HG02623 (cell line): Measurements from ENCODE around the gene CREBBP.

Experiments
- ATAC-seq: cut with Tn5 transposase; IDR thresholded peaks from one replicate; pipeline ENCODE4 v1.9.1; 2021; ENCODE audit warnings: moderate library complexity; ENCODE audit not compliant: unreplicated experiment

The CREBBP gene

DNA sequence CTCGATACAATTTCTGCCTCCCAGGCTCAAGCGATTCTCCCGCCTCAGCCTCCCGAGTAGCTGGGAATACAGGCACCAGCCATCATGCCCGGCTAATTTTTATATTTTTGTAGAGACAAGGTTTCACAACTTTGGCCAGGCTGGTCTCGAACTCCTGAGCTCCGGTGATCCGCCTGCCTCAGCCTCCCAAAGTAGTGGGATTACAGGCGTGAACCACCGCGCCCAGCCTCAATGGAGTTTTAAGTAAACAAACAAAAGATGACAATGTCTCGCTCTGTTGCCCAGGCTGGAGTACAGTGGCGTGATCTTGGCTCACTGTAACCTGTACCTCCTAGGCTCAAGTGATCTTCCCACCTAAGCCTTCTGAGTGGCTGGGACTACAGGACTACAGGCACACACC is 110.6 kb downstream of the CREBBP start:
- ATAC-seq, result no peak

- ATAC-seq, result no peak
These were observed 111.5 kb downstream of the CREBBP start for GRCh38 chr16:3769013-3769412.

DNA sequence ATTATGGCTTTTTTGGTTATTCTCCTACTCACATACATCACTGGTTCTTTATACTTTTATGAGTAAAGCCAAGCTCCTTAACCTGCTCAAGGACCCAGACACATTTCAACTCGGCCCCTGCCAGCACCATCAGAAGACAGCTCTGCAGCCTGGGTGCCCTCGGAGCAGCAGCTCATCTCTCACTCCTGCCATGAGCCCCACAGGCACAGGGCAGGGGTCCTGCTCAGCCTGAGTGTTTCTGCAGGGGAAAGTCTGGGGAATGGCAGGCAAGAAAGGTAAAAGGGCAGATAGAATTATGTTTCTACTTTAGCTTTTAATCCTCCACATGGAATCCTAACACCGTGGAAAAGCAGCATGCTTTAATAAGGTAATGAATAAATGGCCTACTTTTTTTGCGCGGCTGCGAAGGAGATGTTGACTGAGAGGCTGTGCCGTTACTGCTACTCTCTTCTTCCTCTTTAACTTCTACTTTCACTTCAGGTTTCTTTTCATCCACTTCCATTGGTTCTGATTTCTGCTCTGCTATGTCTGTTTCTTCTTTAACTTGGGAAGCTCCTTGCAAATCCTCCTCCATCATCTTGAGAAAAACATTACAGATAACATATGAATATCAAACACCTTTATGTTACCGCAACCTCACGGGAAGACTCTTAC is 113.1 kb downstream of the CREBBP start:
- no peak for ATAC-seq

DNA sequence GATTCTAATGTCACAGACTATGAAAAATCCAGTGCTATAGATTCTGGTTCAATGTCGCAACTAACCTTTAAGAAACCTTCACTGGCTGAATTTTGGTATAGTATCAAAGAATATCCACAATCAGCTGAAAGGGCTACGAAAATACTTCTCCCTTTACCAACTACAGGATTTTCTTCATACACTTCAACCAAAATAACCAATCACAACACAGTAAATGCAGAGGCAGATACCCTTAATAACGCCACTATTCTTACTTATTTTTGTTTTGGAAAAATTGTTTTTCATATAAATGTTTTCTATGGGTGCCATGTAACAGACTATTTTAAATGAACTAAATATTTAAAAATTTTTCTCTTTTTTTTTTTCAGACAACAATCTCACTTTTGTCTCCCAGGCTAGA is 114.3 kb downstream of the CREBBP start:
- no peak for ATAC-seq

DNA sequence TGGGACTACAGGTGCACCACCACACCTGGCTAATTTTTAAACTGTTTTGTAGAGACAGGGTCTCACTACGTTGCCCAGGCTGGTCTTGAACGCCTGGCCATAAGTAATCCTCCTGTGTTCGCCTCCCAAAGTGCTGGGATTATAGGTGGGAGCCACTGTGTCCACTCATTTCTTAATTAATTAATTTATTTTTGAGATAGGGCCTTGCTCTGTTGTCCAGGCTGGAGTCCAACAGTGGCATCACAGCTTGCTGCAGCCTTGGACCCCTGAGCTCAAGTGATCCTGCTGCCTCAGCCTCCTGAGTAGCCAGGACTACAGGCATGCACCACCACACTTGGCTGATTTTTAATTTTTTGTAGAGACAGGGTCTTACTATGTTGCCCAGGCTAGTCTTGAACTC is 116.1 kb downstream of the CREBBP start:
- no peak for ATAC-seq

- no peak for ATAC-seq
These were observed 118.3 kb downstream of the CREBBP start for GRCh38 chr16:3762107-3762750.

- ATAC-seq, result no peak
These were observed 119.0 kb downstream of the CREBBP start for GRCh38 chr16:3761375-3762106.

DNA sequence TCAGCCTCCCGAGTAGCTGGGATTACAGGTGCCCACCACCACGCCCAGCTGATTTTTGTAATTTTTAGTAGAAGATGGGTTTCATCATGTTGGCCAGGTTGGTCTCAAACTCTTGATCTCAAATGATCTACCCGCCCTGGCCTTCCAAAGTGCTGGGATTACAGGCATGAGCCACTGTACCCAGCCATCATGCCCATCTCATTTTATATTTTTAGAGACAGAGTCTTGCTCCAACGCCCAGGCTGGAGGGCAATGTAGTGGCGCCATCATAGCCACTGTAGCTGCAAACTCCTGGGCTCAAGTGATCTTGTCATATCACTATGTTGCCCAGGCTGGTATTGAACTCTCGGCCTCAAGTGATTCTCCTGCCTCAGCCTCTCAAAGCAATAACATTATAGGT is 120.0 kb downstream of the CREBBP start:
- no peak for ATAC-seq

- no peak for ATAC-seq
These were observed 120.8 kb downstream of the CREBBP start for GRCh38 chr16:3759736-3760135.

- no peak for ATAC-seq
These were observed 124.4 kb downstream of the CREBBP start for GRCh38 chr16:3756113-3756512.

GRCh38 chr16:3755249-3755648 is 125.3 kb downstream of the CREBBP start:
- no peak for ATAC-seq

DNA sequence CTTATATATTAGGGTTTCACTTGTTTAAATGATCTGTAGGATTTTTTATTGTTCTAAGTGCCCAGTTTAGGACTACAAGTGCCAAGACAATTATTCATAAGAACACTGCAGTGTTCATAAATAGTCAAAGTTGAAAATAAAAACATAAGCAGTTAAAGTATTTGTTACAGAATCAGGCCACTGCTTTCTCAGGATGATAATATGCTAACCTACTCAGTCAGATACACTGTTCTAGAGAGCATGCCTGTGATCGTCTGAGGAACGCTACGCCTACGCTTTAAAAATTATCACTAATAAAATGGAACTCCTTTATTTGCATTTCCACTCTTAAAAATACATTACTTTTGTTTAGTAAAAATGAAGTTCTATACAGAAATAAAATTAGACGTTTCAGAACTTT is 125.7 kb downstream of the CREBBP start:
- no peak for ATAC-seq

DNA sequence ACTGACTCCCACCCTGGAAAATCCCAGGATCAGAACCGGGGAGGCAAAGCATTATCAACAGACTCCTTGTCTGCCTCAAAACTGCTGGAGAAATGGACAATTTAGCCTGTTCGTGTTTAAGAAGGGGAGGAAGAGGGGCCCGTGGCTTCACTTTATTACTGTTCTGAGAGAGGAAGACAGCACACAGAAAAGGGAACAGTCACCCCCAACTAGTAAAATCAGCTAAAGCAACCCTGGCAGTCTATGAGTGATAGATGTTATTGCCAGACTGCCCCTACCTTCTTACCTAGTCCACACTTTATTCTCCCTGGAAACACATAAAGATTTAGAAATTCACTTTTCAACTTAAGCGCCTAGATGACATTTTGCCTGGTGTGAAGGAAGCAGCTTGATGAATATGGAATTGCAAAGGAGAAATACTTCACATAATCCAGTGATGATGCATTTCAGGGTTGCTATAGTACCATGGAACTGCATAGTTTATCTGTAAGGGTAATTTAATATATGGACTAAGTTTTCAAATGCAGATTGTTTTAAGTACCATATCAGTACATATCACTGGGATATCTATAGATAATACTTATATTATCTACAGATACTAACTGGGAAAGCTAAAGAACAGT is 126.3 kb downstream of the CREBBP start:
- no peak for ATAC-seq

- no peak for ATAC-seq
These were observed 127.5 kb downstream of the CREBBP start for GRCh38 chr16:3752984-3753383.

- no peak for ATAC-seq
These were observed 128.6 kb downstream of the CREBBP start for GRCh38 chr16:3751878-3752277.

GRCh38 chr16:3748307-3748706 is 132.2 kb downstream of the CREBBP start:
- no peak for ATAC-seq

DNA sequence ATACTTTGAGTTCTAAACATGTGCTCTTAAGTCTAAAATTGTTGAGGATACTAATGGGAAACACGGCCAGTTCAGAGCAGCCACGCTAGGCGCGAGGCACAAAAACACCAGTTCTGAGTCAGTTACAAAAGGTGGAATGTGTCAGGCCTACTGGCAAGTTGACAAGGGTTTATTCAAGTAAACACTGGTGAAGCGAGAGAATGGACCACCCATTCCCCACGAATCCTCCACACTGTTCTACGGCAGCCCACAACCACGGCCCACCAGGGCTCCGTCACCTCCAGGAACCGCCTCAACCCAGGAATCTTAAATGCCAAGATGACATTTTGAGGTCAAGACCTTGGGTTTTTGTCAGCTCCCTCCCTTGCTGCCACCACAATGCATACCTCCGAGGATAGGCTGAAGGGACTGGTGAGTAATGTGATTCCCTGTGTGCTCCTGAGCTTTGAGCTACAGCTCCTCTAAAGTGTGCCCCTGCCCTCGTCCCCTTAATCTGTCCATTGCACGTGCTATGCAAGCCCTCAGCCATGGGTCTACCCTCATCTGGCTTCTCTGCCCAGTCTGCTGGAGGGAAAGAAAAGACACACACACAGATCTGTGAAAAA is 134.7 kb downstream of the CREBBP start:
- ATAC-seq, result no peak

DNA sequence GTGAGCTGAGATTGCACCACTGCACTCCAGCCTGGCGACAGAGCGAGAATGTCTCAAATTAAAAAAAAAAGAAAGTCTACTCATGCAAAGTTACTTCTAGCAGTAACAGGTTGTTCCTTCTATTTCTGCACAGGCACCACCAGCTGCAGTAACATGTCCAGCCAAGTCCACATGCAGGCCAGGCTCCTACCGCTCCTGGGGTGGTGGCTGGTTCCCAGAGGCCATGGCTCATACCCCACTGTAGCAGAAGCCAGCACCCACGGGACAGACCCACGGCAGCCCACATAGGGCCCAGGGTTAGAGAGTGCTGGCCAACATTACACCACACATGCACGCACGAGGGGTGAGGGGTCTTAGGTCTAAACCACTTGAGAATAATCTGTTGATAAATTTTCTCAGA is 136.5 kb downstream of the CREBBP start:
- no peak for ATAC-seq

DNA sequence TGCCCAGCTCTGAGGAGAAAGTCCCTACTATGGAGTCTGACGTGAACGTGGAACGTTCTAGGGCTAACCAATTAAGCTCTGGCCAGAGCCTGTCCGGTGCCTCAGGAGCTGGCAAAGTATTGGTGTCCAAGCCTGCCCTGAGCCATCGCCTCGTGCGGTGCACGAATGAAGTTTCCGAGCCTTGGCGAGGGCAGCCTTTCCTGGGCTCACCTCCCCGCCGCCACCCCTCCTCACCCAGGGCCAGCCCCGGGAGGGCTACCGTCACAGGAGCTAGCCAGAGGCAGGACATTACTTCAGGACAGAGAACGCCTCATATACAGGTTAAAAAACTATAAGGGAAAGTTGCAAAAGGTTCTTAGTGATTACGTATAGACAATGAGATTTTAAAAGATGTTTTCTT is 139.6 kb downstream of the CREBBP start:
- ATAC-seq, result no peak

DNA sequence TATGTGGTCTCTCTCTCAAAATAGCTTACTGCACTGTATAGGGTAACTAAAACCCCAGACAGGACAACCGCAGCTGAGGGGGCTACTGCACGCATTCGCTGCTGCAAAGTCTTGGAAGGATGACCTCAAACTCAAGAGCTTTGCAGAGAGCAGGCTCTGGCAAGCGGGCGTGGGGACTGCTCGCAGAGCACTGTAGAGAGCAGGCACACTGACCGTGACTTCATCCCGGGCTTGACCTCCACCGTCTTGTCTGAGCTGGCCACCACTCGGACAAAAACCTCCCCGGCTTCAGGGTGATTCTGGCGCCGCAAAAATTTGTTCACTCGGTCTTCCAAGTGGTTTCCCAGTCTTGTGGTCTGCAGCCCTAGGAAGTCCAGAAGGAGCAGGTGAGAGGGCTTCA is 140.3 kb downstream of the CREBBP start:
- no peak for ATAC-seq

DNA sequence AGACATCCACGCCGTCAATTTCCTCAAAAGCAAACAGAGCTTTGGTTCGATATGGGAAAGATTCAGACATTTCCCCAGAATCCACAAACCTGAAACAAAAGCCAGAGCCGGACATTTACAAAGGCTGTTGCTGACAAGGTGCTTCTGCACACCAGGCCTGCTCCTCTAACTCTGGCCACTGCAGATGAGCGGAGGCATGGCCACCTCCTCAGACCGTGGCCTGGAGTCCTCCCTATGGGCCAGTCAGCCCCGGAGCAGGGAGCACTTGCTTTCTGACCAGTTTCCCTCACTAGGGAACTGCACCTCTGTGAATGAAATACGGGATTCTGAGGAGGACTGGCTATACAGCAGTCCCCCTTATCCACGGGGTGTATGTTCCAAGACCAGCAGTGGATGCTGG is 140.9 kb downstream of the CREBBP start:
- no peak for ATAC-seq
